Activated naive CD4-positive, alpha-beta T cell treated with anti-CD3 and anti-CD28 coated beads, Interleukin-2, amount 50 U/mL, for 72 hours (primary cell): ENCODE data around the gene ZNF853. TPM values are rescaled to one million over a fixed set of nuclear protein-coding genes. Genes with fewer than 3 reads are reported as not detected.
"Not testable (repeated sequence)": the region's sequence is repeated elsewhere in the genome, so short reads cannot be mapped to it uniquely, and the experiment has no call there.

ENCODE experiments used
- ATAC-seq, 2 donors: fragments of 150-1000 bp; cut with Tn5 transposase; 2 replicates each; pipeline ENCODE4 v1.10.0; 2021; ENCODE audit warnings: mild to moderate bottlenecking in 2 of 2, moderate library complexity in 2 of 2
- DNase-seq, 2 donors: peaks; one replicate each; pipeline ENCODE4 v3.0.0; 2021 to 2022; ENCODE audit warnings: low spot score in 2 of 2
- H3K27ac Mint-ChIP-seq, 2 donors: one replicate each; pipeline ENCODE4 v1.8.0; 2022; ENCODE audit warnings: mild to moderate bottlenecking in 2 of 2, mixed read lengths in 2 of 2
- H3K36me3 Mint-ChIP-seq, 2 donors: one replicate each; pipeline ENCODE4 v1.8.0; 2022; ENCODE audit warnings: mixed read lengths in 2 of 2
- H3K9me3 Mint-ChIP-seq, 2 donors: one replicate each; pipeline ENCODE4 v1.8.0; 2022; ENCODE audit warnings: mixed read lengths in 2 of 2
- total RNA-seq, 2 donors: library from RNA; stranded (reverse); gene quantifications; one replicate each; pipeline ENCODE4 v1.2.3, GENCODE V29; 2022

Gene ZNF853
- 1 to 10 TPM in 1 of 2 donors, under 1 TPM in 1; 0.89 to 1.7 TPM for total RNA-seq

DNA sequence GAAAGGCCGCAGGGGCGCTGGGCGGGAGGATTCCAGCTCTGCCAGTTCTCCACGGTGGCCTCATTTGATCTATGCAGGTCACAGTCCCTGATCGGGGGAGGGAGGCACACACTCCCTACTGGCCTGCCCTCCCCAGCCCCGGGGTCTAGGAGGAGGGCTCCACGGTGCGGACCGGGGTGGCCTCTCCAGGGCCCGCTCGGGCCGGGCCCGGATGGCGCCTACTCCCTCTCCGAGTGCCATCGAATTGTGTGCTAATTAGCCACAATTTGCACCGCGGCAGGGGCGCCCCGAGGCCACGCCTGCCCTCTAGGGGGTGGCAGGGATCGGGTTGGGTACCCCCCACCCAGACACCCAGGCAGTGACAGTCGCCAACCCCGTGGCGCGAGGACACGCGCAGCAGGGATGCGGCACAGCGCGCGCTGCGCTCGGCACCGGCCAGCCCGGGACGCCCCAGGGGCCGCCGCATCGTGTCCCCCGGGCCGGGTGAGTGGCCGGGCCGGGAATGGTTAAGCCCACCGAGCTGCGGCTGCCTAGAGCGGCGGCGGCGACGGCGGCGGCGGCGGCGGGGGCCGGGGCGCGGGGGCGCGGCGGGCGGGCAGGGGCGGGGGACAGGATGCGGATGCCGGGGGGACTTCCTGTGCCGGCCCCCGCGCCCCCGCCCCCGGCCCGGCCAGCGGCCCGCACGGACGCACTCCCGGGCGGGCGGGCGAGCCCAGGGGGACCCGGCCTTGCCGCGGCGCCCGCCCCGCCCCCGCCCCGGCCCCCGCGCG lies at the start of gene ZNF853:
Gene ZNF853, plus strand, starts transcription at position 658 of the 770 bp plus-strand sequence. CDS start 565 bp downstream, outside the sequence.
- Mint-ChIP-seq H3K36me3 (peaks cover 0 to 5% of the 10 kb centered on the region in 2 donors), H3K9me3 (no peaks in the 10 kb centered on the region), H3K27ac (peak within 1 kb of the TSS; percentile 29 to 65)
- ATAC-seq, result peak; percentile 53 to 55
- DNase-seq, result no peak

DNA sequence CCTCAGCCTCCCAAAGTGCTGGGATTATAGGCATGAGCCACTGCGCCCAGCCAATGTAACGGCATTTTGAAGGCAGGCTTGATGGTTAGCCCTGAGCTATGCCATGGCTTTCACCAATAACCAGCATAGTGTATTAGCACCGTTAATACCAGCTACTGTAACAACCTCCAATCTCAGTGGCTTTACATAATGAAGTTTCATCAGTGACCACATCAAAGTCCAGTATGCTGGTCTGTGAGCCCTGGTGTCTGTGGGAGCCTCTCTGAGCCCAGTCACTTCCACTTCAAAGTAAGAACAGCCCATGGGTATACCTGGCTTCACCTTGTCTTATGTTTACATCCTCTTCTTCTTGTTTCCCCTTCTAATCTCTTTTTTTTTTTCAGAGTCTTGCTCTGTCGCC lies 49.8 kb upstream of the ZNF853 start:
- Mint-ChIP-seq H3K27ac (no peak overlapping the region), H3K36me3 (no peaks in the 10 kb centered on the region), H3K9me3 (no peaks in the 10 kb centered on the region)
- ATAC-seq, result no peak
- no peak for DNase-seq

- no peak for DNase-seq
- Mint-ChIP-seq H3K27ac (no peak overlapping the region), H3K9me3 (no peaks in the 10 kb centered on the region), H3K36me3 (no peaks in the 10 kb centered on the region)
- ATAC-seq, result no peak
Observed at GRCh38 chr7:6567886-6568285, 47.5 kb upstream of the ZNF853 start.

DNA sequence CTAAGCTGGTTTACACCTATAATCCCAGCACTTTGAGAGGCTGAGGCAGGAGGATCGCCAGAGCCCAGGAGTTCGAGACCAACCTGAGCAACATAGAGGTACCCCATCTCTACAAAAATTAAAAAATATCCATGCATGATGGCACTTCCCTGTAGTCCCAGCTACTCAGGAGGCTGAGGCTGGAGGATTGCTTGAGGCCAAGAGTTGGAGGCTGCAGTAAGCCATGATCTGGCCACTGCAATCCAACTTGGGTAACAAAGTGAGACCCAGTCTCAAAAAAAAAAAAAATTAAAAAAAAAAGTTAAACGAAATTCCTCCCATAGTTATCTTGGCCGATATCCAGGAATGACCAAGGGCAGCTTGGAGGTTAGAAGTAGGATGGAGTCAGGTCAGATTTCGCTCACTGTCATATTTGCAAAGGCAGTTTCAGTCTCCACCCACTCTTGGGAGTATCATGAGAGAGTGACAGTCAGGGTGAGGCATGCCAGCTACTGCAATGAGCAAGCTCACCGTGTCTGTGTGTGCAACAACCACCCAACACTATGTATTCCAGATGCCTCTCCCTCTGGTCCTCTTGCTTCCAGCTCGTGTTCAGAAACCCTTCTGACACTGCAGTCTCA lies 44.1 kb upstream of the ZNF853 start:
- ATAC-seq (peak; percentile 59 to 84), DNase-seq (no peak)
- Mint-ChIP-seq H3K27ac (no peak overlapping the region), H3K9me3 (no peaks in the 10 kb centered on the region), H3K36me3 (no peaks in the 10 kb centered on the region)

GRCh38 chr7:6575281-6576023 lies 40.0 kb upstream of the ZNF853 start:
- Mint-ChIP-seq H3K36me3 (peaks cover 9% of the 10 kb centered on the region in 2 donors), H3K9me3 (no peaks in the 10 kb centered on the region), H3K27ac (no peak overlapping the region)
- ATAC-seq, result no peak
- DNase-seq, result no peak

DNA sequence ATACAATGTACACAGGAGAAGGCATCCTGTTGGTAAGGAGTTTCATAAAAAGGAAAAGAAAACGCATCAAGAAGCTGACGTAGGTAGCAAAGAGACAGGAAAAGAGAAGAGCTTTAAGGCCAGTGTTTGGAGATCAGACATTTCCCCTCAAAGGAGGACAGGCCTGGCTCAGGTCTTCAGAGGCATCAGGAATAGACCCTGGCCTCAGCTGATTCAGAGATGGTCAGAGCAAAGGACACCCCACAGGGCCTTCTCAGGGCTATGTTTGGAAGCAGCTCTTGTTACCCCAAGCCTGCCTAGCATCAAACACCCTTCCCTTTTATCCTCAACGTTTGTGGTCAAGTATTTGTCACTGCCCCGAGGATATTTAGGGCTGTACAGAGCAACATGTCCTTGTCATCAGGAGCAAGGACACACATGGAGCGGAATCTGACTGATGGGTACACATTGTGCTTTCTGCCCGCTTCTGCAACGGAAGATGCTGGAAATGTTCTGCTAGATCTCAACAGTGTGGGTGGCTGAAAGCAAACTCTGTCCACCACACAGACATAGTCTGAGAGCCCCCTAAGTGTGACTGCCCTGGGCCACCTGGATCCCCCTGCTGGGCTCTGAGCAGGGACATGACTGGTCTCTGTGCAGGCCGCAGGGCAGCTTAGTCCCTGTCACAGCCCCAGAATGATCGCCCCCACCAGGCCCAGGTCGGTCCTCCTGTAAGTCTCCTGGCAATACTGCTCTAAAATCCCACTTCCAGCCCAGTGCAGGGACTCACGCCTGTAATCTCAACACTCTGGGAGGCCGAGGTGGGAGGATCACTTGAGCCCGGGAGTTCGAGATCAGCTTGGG lies 39.2 kb upstream of the ZNF853 start:
- DNase-seq (no peak), ATAC-seq (no peak)
- Mint-ChIP-seq H3K36me3 (peaks cover 9 to 14% of the 10 kb centered on the region in 2 donors), H3K9me3 (no peaks in the 10 kb centered on the region), H3K27ac (peak overlapping the region in 1 of 2 donors; percentile 90)

DNA sequence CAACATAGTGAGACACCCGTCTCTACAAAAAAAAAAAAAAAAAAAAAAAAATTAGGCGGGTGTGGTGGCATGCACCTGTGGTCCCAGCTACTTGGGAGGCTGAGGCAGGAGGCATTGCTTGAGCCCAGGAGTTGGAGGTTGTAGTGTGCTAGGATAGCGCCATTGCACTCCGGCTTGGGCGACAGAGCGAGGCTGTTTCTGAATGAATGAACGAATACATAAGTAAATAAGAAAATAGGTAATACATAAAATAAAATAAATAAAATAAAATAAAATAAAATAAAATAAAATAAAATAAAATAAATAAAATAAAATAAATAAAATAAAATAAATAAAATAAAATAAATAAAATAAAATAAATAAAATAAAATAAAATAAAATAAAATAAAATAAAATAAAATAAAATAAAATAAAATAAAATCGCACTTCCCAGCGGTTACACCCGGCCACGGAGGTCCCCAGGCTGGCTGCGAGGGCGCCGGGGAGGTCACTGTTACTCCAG lies 38.5 kb upstream of the ZNF853 start:
- H3K27ac Mint-ChIP-seq, result peak overlapping the region; percentile 90 to 95
- not testable (repeated sequence) for H3K9me3 Mint-ChIP-seq, ATAC-seq, DNase-seq
- peaks cover 9 to 19% of the 10 kb centered on the region in 2 donors for H3K36me3 Mint-ChIP-seq

DNA sequence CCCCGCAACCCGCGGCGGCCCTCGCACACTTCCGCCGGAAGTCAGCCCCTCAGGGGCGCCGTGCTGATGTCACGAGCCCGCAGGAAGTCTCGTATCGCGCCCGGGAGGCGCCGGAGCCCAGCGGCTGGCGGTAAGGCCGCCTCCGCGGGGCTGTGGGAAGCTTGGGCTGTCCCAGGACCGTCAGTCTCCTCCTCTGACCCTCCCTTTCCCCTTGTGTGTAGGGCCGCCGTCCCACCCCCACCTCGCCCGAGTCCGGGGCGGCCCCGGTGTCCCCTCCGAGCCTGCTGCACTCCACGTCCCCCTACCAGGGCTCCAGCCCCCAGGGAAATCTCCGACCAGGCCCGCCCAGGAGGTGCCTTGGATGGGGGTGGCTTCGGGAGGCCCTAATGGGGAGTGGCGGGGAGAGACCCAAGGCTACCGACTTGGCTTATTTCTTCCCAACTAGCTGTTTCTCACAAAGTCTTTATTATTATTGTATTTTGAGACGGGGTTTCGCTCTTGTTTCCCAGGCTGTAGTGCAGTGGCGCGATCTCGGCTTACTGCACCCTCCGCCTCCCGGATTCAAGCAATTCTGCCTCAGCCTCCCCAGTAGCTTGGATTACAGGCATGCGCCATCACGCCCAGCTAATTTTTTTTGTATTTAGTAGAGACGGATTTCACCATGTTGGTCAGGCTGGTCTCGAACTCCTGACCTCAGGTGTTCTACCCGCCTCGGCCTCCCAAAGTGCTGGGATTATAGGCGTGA lies 37.9 kb upstream of the ZNF853 start, which contains the start of gene ZDHHC4:
Gene ZDHHC4, plus strand, starts transcription at position 86 of the 745 bp plus-strand sequence. CDS start 3,108 bp downstream, outside the sequence.
- H3K36me3 Mint-ChIP-seq, result peaks cover 9 to 19% of the 10 kb centered on the region in 2 donors
- H3K9me3 Mint-ChIP-seq, result no peaks in the 10 kb centered on the region
- ATAC-seq, result peak; percentile 98 to 99
- DNase-seq, result peak; percentile 84 to 90
- peak within 1 kb of the TSS; percentile 90 to 95 for H3K27ac Mint-ChIP-seq

DNA sequence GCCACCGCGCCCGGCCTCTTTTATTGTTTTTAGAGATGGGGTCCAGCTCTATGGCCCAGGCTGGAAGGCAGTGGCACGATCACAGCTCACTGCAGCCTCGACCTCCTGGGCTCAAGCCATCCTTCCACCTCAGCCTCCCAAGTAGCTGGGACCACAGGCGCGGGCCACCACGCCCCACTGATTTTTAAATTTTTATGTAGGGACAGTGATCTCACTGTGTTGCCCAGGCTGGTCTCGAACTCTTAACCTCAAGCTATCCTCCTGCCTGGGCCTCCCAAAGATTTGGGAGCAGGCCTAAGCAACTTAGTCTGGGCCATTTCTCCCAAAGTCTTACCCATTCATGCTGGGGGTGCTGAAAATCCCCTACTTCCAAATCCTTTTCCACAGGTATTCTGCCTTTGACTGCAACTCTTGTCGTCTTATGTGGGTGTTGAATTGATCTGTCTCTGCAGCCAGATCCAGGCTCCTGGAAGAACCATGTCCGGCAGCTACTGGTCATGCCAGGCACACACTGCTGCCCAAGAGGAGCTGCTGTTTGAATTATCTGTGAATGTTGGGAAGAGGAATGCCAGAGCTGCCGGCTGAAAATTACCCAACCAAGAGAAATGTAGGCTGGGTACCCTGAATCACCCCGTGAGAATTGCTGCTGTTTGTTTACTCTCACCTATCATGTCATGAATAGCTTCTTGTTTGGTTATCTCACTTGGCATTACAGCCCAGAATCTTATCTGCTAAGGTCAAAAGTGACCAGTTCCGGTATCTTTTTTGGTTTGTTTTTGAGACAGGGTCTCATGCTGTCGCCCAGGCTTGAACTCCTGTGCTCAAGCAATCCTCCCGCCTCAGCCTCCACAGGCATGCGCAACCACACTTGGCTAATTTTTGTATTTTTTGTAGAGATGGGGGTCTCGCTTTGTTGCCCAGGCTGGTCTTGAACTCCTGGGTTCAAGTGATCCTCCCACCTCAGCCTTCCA lies 37.0 kb upstream of the ZNF853 start:
- H3K27ac Mint-ChIP-seq, result peak overlapping the region; percentile 90 to 94
- H3K36me3 Mint-ChIP-seq, result peaks cover 9 to 19% of the 10 kb centered on the region in 2 donors
- H3K9me3 Mint-ChIP-seq, result no peaks in the 10 kb centered on the region
- ATAC-seq (no peak), DNase-seq (no peak)

- H3K36me3 Mint-ChIP-seq, result peaks cover 9 to 19% of the 10 kb centered on the region in 2 donors
- ATAC-seq, result no peak
- DNase-seq, result no peak
- H3K9me3 Mint-ChIP-seq, result no peaks in the 10 kb centered on the region
- peak overlapping the region; percentile 45 to 90 for H3K27ac Mint-ChIP-seq
Observed at GRCh38 chr7:6579446-6579845, 36.0 kb upstream of the ZNF853 start.

DNA sequence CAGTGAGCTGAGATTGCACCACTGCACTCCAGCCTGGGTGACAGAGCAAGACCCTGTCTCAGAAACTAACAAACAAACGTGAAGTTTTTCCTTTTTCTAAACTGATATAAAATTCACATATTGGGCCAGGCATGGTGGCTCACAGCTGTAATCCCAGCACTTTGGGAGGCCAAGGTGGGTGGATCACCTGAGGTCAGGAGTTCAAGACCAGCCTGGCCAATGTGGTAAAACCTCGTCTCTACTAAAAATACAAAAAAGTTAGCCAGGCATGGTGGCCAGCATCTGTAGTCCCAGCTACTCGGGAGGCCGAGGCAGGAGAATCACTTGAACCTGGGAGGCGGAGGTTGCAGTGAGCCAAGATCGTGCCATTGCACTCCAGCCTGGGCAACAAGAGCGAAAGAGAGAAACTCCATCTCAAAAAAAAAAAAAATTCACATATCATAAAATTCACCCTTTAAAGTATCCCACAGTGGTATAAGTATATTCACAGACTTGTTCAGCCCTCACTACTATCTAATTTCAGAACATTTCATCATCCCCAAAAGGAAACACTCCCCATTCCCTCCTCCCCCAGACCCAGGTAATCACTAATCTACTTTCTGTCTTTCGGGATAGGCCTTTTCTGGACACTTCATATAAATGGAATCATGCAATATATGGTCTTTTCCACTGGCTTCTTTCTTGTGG lies 29.5 kb upstream of the ZNF853 start:
- DNase-seq, H3K27ac Mint-ChIP-seq, ATAC-seq, H3K9me3 Mint-ChIP-seq: not testable (repeated sequence)
- peaks cover 3 to 18% of the 10 kb centered on the region in 2 donors for H3K36me3 Mint-ChIP-seq

GRCh38 chr7:6588566-6588965 lies 26.8 kb upstream of the ZNF853 start:
- Mint-ChIP-seq H3K36me3 (peaks cover 6 to 15% of the 10 kb centered on the region in 2 donors), H3K9me3 (no peaks in the 10 kb centered on the region), H3K27ac (peak overlapping the region in 1 of 2 donors; percentile 29)
- ATAC-seq (no peak), DNase-seq (no peak)

GRCh38 chr7:6589151-6589828 lies 26.1 kb upstream of the ZNF853 start:
- ATAC-seq, result no peak
- Mint-ChIP-seq H3K36me3 (peaks cover 9 to 15% of the 10 kb centered on the region in 2 donors), H3K9me3 (no peaks in the 10 kb centered on the region), H3K27ac (peak overlapping the region in 1 of 2 donors; percentile 68)
- DNase-seq, result no peak
